Transverse colon (tissue), 4 donors: ENCODE measurements around the gene PRDM12.

Experiments
- CTCF ChIP-seq, 5 experiments: fragments of 200-600 bp in 3 of 5; fragments of 450-650 bp in 2 of 5; sonication (generic) in 3 of 5; IDR thresholded peaks; 1 replicate in 2 of 5; 2 replicates in 3 of 5; pipeline ENCODE4 v1.5.1; 2016 to 2017; ENCODE audit warnings: antibody characterized with exemption in 5 of 5, inconsistent platforms in 3 of 5, mild to moderate bottlenecking in 2 of 5, moderate library complexity in 1 of 5
- EP300 ChIP-seq: sonication (generic); formaldehyde crosslinking; IDR thresholded peaks from one replicate; pipeline ENCODE4 v1.6.1; 2017; ENCODE audit warnings: antibody characterized with exemption, low read depth
- POLR2A ChIP-seq: fragments of 450-650 bp; IDR thresholded peaks from one replicate; pipeline ENCODE4 v1.6.1; 2016; ENCODE audit warnings: antibody characterized with exemption, mild to moderate bottlenecking, moderate library complexity
- POLR2AphosphoS5 ChIP-seq, 3 donors: sonication (generic); formaldehyde crosslinking; IDR thresholded peaks; one replicate each; pipeline ENCODE4 v1.6.1; 2016; ENCODE audit warnings: antibody characterized with exemption in 3 of 3

DNA sequence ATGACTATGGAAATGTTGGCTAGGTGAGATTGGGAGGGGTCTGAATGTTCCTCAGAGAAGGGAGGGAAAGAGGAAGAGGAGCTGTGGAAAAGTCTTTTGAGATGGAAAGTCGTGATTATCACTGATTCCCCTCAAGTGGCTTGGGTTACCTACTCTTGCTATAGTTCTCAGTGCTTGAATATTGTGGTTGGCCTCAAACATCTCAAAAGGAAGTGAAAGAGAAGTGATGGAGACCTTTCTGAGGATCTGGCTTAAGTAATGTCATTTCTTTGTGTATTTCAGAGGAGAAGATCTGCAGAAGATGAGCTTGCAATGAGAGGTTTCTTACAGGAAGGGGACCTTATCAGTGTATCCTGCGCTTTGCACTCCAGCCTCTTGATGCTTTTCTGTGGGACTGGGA, 34.7 kb downstream of the PRDM12 start:
- no peak for TF ChIP-seq POLR2A
- no peak for TF ChIP-seq CTCF (IDR thresholded peaks at IDR 0.05)
- no peak for TF ChIP-seq POLR2AphosphoS5 (IDR thresholded peaks at IDR 0.05)
- no peak for TF ChIP-seq EP300
